Stimulated activated CD4-positive, alpha-beta T cell treated with anti-CD3 and anti-CD28 coated beads, Interleukin-12 subunit alpha, Interleukin-12 subunit beta, amount 100 ng/mL, for 48 hours (primary cell): ENCODE results near the gene MBOAT2.
"Not testable (repeated sequence)": the region's sequence is repeated elsewhere in the genome, so short reads cannot be mapped to it uniquely, and the experiment has no call there.

ENCODE experiments used
- DNase-seq, 3 donors: peaks; one replicate each; pipeline ENCODE4 v3.0.0-alpha.2; 2020; ENCODE audit warnings: low read depth in 2 of 3, low spot score in 1 of 3

MBOAT2 gene

GRCh38 chr2:9003616-9004337 is at the start of gene MBOAT2:
Gene MBOAT2, minus strand, starts transcription at chr2:9003684. Its CDS starts 70 bp downstream, at chr2:9003614.
- peak; percentile 50 to 73 (median 55) for DNase-seq

DNA sequence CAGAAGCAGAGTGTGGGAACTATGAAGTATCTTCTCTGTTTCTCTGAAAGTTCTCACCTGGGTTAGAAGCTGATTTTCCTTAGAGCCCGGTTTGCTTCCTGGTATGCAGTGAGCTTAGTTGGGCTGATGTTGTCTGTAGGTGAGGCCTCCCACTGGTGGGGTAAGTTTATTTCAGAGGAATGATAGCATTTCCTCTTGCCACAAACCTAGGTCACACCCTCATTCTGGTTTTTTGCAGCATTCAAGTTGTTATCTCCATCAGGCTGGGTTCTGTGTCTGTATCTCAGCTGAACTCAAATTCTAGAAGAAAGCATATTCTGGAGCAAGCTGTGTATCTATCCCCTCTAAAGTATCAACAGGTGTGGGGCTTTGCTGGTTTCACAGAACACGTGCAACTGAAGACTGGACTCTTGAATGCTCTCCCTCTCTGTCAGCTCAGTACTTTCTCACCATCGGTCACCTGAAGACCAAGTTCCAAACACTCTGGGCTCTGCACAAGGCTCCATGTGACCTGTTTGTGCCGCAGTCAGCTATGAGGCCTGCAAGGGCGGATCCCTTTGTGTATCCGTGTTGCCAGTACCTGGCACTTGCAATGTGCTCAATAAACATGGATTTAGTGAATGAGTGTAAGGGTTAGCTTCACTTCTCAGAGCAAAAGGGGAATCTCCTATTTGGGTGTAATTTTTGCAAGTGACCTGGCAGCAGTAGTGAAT is 49.5 kb upstream of the MBOAT2 start:
- no peak for DNase-seq

DNA sequence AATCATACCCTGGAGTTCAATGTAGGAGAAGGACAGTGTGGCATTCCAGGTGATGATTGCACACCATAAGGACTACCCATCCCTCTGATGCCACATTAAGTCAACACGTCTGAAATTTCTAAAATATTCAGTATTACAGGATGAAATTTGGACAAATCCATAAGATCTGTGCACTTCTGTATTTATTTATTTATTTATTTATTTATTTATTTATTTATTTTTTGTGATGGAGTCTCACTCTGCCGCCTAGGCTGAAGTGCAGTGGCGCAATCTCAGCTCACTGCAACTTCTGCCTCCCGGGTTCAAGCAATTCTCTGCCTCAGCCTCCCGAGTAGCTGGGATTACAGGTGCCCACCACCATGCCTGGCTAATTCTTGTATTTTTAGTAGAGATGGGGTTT is 48.0 kb upstream of the MBOAT2 start:
- DNase-seq, result not testable (repeated sequence)

- DNase-seq, result no peak
Observed at GRCh38 chr2:9050122-9050809, 46.8 kb upstream of the MBOAT2 start.

DNA sequence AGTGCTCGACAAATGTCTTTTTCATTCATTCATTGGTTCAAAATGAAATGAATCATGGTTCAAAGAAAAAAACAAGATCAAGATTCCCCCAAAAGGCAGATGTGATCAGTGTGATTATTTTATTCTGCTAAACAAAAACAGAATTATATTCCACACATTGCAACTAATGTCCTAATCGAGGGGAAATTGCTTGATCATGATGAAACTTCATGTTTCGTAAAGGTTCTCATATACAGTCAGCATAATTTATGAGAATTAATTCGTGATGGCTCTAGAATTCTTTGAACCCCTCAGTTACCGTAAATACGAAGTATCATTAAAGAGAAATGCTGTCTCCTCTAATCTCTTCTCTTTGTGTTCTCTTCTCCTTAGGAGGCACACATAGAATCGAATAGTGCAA is 42.1 kb upstream of the MBOAT2 start:
- DNase-seq, result no peak

- not testable (repeated sequence) for DNase-seq
Observed at GRCh38 chr2:9043491-9043890, 40.0 kb upstream of the MBOAT2 start.

GRCh38 chr2:9037166-9037565 is 33.7 kb upstream of the MBOAT2 start:
- DNase-seq, result no peak

DNA sequence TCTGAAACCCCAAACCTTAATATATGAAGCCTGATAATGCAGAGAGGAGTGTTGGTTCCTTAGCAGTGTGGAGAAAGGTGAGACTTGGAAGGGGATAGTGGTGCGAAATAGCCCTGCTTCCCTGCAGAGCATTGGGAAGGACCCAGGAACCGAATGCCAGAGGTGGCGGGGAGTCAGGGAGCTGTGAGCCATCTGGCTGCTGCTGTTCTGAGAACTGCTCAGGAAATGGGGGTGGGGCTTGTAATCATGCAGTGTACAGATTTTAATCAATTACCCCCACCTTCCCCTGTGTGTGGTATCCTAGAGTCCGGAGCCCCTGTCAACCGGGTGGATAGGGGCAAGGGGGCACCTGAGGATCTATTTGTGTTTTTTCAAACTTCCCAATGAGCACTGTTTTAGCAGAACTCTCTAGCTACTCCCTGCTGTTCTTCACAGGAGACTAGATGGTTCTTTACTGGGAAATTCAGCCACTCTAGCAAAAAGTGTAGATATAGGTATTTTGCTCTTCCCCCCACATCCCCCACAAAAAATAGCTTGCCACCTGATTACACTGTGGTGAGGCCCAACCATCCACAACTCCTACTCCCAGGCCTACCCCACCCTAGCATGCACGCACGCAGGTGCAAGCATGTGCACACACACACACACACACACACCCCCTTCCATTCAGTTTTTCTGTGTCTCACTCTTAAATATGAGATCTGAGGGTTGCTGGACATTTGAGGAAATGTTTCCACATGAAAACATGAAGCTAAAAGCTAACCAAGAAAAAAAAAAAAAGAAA is 30.1 kb upstream of the MBOAT2 start:
- DNase-seq, result no peak

GRCh38 chr2:9032536-9033255 is 29.2 kb upstream of the MBOAT2 start:
- DNase-seq, result no peak

DNA sequence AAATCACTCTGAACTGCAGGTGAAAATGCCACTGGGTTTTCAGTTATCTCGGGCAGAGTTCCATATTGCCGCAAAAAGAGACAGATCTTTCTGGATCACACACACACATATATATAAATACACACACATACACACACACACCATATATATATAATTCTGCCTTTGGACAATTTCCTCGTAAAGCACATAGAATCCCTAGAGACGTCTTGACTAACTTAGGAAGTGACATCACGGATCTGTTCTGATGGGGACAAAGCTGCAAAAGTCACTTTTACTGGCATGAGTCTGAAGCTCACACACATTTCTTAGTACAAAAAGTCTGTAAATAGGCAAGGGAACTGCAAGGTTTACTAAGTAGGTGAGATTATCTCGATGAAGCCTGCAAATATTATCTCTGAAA is 28.6 kb upstream of the MBOAT2 start:
- no peak for DNase-seq

DNA sequence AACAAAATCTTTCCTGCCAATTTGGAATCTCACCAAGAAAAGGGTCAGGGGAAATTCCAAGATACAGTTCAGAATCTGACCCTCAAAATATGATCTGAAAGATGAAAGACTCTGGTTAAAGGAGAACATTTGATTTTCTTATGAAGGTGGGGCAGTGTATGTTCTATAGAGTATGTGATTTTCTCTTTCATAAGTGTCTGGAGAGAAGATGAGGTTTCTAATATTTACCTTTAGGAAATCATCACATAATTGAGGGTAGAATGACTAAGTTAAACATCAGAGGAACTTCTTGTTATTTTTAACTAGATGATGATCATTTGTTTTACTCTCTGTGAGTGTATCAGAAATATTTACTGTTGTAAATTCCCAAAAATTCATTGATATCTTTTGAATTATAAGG is 27.8 kb upstream of the MBOAT2 start:
- no peak for DNase-seq

DNA sequence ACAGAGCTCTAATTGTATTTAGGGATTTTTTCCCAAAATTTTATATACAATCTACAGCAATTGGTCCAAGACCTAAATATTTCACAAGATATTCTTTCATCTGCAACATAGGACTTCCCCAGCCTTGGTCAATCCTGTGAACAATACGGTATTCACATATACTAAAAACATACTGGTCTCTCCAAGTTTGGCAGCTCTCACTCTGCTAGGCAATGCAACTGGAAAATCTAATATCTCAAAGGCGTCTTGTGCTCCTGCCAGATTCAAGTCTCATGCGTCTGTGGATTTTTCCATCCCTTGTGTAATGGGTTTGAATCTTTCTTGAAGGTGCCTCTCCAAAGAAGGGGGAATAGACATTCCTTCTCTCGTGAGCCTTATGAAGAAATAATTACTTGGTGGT is 27.4 kb upstream of the MBOAT2 start:
- no peak for DNase-seq

DNA sequence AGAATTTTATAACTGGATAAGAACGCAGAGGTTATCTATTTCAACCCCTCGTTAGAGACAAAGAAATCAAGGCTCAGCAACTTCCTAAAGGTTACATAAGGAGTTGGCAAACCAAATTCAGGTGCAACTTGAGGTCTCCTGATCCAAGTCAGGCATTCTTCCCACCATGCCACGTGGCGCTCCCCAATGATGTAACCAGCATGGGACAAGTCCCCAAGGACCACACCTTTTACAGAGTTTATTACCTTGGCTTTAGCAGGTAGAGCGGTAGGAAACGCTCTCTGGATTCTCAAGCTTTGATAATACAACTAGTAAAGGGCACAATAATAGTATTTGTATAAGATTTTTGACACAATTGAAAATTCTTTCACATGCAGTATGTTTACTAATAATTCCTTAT is 26.7 kb upstream of the MBOAT2 start:
- no peak for DNase-seq

DNA sequence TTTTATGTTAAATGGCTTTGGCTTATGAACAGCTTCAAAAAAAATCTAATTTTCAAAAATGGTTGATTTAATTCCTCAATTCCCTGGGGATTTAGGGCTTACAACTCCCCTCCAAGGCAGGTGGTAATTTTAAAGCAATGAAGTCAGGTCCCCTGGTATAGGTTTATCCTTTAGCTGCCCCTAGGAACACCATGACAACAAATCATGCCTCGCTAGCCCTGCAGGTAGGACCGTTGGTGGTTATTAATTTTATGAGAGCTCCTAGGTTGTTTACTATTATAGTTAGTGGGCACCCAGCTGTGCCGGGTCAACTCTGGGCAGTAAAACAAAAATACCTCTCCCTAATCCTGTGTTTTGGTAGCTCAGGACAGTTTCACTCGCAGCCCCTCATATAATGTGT is 26.2 kb upstream of the MBOAT2 start:
- no peak for DNase-seq

DNA sequence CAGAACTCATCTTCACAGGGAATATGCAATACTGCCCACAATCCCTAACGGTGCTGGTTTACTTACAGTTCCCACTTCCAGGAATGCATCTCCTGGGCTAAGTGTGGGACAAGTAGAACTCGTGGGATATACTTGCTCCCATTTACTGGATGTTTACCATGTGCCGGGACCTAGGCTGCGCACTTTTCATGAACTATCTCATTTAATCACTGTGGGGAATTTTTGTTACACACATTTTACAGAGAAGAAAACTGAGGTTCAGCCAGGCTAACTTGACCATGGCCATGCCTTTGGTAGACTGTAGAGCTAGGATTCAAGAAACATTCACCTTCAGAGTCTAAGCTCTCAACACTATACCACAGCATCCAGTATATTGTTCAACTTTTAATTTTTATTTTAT is 24.4 kb upstream of the MBOAT2 start:
- DNase-seq, result no peak

- DNase-seq, result no peak
Observed at GRCh38 chr2:9025746-9026145, 22.3 kb upstream of the MBOAT2 start.

DNA sequence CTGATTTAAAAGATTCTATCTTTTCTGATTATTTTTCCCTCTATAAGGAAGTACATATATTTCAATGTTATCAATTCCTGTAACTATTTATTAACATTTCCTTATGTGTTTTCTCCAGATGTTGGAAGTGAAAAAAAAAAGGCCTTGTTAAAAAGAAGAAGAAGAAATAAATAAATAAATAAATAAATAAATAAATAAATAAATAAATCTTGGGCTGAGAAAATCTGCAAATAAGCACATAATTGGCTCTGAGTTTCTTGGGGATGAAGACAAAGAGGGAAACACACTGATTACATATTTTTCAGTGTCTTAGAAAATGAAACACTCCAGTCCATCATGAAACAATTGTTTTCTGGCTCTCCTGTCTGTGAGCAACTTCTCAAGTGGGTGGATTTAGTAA is 21.1 kb upstream of the MBOAT2 start:
- no peak for DNase-seq

DNA sequence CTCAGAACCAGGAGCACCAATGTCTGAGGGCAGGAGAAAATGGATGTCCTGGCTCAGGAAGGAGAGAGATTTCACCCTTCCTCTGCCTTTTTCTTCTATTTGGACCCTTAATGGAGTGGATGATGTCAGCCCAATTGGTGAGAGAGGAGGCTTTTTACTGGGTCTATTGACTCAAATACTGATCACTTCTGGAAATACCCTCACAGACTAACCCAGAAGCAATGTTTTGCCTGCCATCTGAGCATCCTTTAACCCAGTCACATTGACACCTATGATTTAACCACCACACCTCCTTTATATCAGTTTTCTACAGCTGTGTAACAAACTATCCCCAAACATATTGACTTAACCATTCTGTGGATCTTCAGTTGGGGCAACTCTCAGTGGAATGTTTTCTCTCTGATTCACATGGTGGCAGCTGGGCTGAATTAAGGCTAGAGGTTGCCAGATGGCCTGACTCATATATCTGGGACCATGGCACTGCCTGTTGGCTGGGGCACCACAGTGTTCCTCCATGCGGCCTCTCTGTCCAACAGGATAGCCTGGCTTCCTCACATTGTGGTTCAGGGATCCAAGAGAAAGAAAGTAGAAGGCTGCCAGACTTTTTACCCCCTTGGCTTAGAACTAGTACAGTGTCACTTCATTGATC is 18.2 kb upstream of the MBOAT2 start:
- DNase-seq, result no peak

GRCh38 chr2:9020267-9020666 is 16.8 kb upstream of the MBOAT2 start:
- DNase-seq, result no peak

- DNase-seq, result no peak
Observed at GRCh38 chr2:9018534-9018933, 15.1 kb upstream of the MBOAT2 start.
